GM12873 (cell line): ENCODE results near the gene ADPGK.

Experiments used
- CTCF ChIP-seq: IDR thresholded peaks from 2 replicates; pipeline ENCODE4 v1.5.1; 2012; ENCODE audit warnings: low read depth, mild to moderate bottlenecking, moderate library complexity, low read length, control low read depth; ENCODE audit not compliant: insufficient read depth; ENCODE audit errors: missing control alignments

Gene ADPGK

GRCh38 chr15:72818632-72819031 lies 35.1 kb upstream of the ADPGK start:
- no peak for TF ChIP-seq CTCF

GRCh38 chr15:72813345-72814004 lies 29.9 kb upstream of the ADPGK start:
- TF ChIP-seq CTCF, result no peak

- no peak for TF ChIP-seq CTCF
Measured at GRCh38 chr15:72809329-72809728, 25.8 kb upstream of the ADPGK start.

GRCh38 chr15:72803006-72803405 lies 19.4 kb upstream of the ADPGK start:
- no peak for TF ChIP-seq CTCF

GRCh38 chr15:72801590-72802325 lies 18.2 kb upstream of the ADPGK start:
- no peak for TF ChIP-seq CTCF

GRCh38 chr15:72800833-72801481 lies 17.4 kb upstream of the ADPGK start:
- TF ChIP-seq CTCF, result no peak

GRCh38 chr15:72797834-72798233 lies 14.3 kb upstream of the ADPGK start:
- TF ChIP-seq CTCF, result no peak
